IMR-90 (cell line): Measurements from ENCODE around the gene CYGB. TPM values are rescaled to one million over a fixed set of nuclear protein-coding genes. Genes with fewer than 3 reads are reported as not detected.

Source experiments
- ATAC-seq: fragments of 200-7000 bp; cut with Tn5 transposase; 2 replicates; pipeline ENCODE4 v1.9.1; 2020; ENCODE audit warnings: low read depth, mild to moderate bottlenecking, moderate library complexity
- BruUV-seq: library from RNA; stranded (reverse); fragments of 400-500 nt; replicated peaks from 2 replicates; lab custom pipeline; 2021; lab: Mats Ljungman, UMichigan
- CTCF ChIA-PET: fragments of 300-600 bp; formaldehyde crosslinking; extraction: SDS; loops from one replicate; lab custom pipeline; 2021; ENCODE audit warnings: antibody characterized with exemption; lab: Yijun Ruan, JAX
- POLR2A ChIA-PET: fragments of 300-600 bp; sonication (Branson Sonifier 250); formaldehyde crosslinking; loops from one replicate; lab custom pipeline; 2022; ENCODE audit warnings: antibody characterized with exemption; ENCODE audit not compliant: unreplicated experiment; lab: Charles Lee
- DNase-seq: peaks from one replicate; pipeline ENCODE4 v3.0.0; 2013
- H2AFZ ChIP-seq: replicated peaks from 2 replicates; pipeline ENCODE3; 2013; ENCODE audit warnings: low read length, mild to moderate bottlenecking; ENCODE audit not compliant: poor library complexity
- H2AK5ac ChIP-seq: 2 replicates; pipeline ENCODE4 v1.6.1; 2013; ENCODE audit warnings: low read depth, low read length, inconsistent platforms
- H2AK9ac ChIP-seq: replicated peaks from 2 replicates; pipeline ENCODE3; 2013; ENCODE audit warnings: mild to moderate bottlenecking, low read depth, low read length, moderate library complexity; ENCODE audit not compliant: poor library complexity
- H2BK120ac ChIP-seq: 2 replicates; pipeline ENCODE4 v1.6.1; 2013; ENCODE audit warnings: low read depth, low read length, inconsistent platforms
- H2BK15ac ChIP-seq: 3 replicates; pipeline ENCODE4 v1.6.1; 2013; ENCODE audit warnings: low read depth, low read length, inconsistent platforms
- H2BK20ac ChIP-seq: 2 replicates; pipeline ENCODE4 v1.6.1; 2013; ENCODE audit warnings: low read depth, mild to moderate bottlenecking, inconsistent platforms, low read length, moderate library complexity
- H2BK5ac ChIP-seq: 2 replicates; pipeline ENCODE4 v1.6.1; 2013; ENCODE audit warnings: mild to moderate bottlenecking, low read depth, low read length, inconsistent platforms; ENCODE audit not compliant: poor library complexity, severe bottlenecking
- H3K14ac ChIP-seq: replicated peaks from 2 replicates; pipeline ENCODE4 v1.6.1; 2013; ENCODE audit warnings: low read depth, low read length, inconsistent platforms
- H3K18ac ChIP-seq: 2 replicates; pipeline ENCODE4 v1.6.1; 2013; ENCODE audit warnings: low read depth, low read length, control low read depth
- H3K23ac ChIP-seq: 2 replicates; pipeline ENCODE4 v1.6.1; 2013; ENCODE audit warnings: low read depth, low read length, inconsistent platforms
- H3K27ac ChIP-seq: 2 replicates; pipeline ENCODE4 v1.5.1; 2013; ENCODE audit warnings: mild to moderate bottlenecking, control low read depth, low read length; ENCODE audit not compliant: insufficient read depth
- H3K27me3 ChIP-seq: 2 replicates; pipeline ENCODE4 v1.6.1; 2013; ENCODE audit warnings: low read length; ENCODE audit not compliant: control insufficient read depth, insufficient read depth
- H3K36me3 ChIP-seq: 2 replicates; pipeline ENCODE4 v1.6.1; 2013; ENCODE audit warnings: low read length, mixed read lengths; ENCODE audit not compliant: control insufficient read depth, insufficient read depth
- H3K4ac ChIP-seq: 2 replicates; pipeline ENCODE4 v1.6.1; 2013; ENCODE audit warnings: low read depth, low read length, inconsistent platforms
- H3K4me1 ChIP-seq: 2 replicates; pipeline ENCODE4 v1.6.1; 2013; ENCODE audit warnings: low read length, mixed read lengths; ENCODE audit not compliant: control insufficient read depth, insufficient read depth
- H3K4me2 ChIP-seq: 2 replicates; pipeline ENCODE4 v1.6.1; 2013; ENCODE audit warnings: low read depth, mild to moderate bottlenecking, control low read depth, low read length, moderate library complexity
- H3K4me3 ChIP-seq: 2 replicates; pipeline ENCODE4 v1.5.1; 2013; ENCODE audit warnings: low read depth, mild to moderate bottlenecking, control low read depth, low read length, moderate library complexity; ENCODE audit not compliant: insufficient read depth
- H3K56ac ChIP-seq: 2 replicates; pipeline ENCODE4 v1.6.1; 2013; ENCODE audit warnings: low read length, inconsistent platforms; ENCODE audit not compliant: insufficient read depth; ENCODE audit errors: extremely low read depth
- H3K79me1 ChIP-seq, 2 experiments: 2 replicates each; pipeline ENCODE4 v1.6.1; 2013; ENCODE audit warnings: low read length in 2 of 2, inconsistent platforms in 1 of 2, low read depth in 1 of 2
- H3K9ac ChIP-seq: 2 replicates; pipeline ENCODE4 v1.6.1; 2013; ENCODE audit warnings: low read depth, low read length, control low read depth
- H3K9me1 ChIP-seq: 2 replicates; pipeline ENCODE4 v1.6.1; 2013; ENCODE audit warnings: low read length, inconsistent platforms; ENCODE audit not compliant: insufficient read depth
- H3K9me3 ChIP-seq: 2 replicates; pipeline ENCODE4 v1.6.1; 2013; ENCODE audit warnings: low read length; ENCODE audit not compliant: control insufficient read depth, insufficient read depth
- H4K20me1 ChIP-seq: 2 replicates; pipeline ENCODE4 v1.6.1; 2013; ENCODE audit warnings: low read length, inconsistent platforms; ENCODE audit not compliant: insufficient read depth
- H4K5ac ChIP-seq: 2 replicates; pipeline ENCODE4 v1.6.1; 2013; ENCODE audit warnings: mild to moderate bottlenecking, low read depth, low read length, control low read depth
- H4K8ac ChIP-seq, 2 experiments: 2 replicates each; pipeline ENCODE4 v1.6.1; 2013; ENCODE audit warnings: low read depth in 2 of 2, low read length in 2 of 2, control low read depth in 1 of 2, inconsistent platforms in 1 of 2
- H4K91ac ChIP-seq: 2 replicates; pipeline ENCODE4 v1.6.1; 2013; ENCODE audit warnings: low read depth, low read length, inconsistent platforms; ENCODE audit not compliant: insufficient read depth
- BHLHE40 ChIP-seq: fragments of 150-350 bp; IDR thresholded peaks from 2 replicates; pipeline ENCODE4 v1.6.1; 2016; ENCODE audit warnings: mild to moderate bottlenecking, low read depth, low read length
- CEBPB ChIP-seq: IDR thresholded peaks from 2 replicates; pipeline ENCODE4 v1.6.1; 2012; ENCODE audit warnings: low read depth, low read length, improper control_type of control experiment
- FOS ChIP-seq: fragments of 150-350 bp; IDR thresholded peaks from 2 replicates; pipeline ENCODE4 v1.6.1; 2016; ENCODE audit warnings: low read depth, low read length
- MXI1 ChIP-seq: IDR thresholded peaks from 2 replicates; pipeline ENCODE4 v1.6.1; 2012; ENCODE audit warnings: low read depth, mild to moderate bottlenecking, low read length, moderate library complexity, borderline replicate concordance
- NFE2L2 ChIP-seq: fragments of 150-350 bp; IDR thresholded peaks from 2 replicates; pipeline ENCODE4 v1.6.1; 2016; ENCODE audit warnings: low read depth, mild to moderate bottlenecking, low read length
- WGBS, 2 experiments: methylation state at CpG; one replicate each; pipeline versions ENCODE4 v1.1.5 to v1.1.7; 2013; ENCODE audit warnings: missing lambda C conversion rate in 2 of 2; ENCODE audit not compliant: insufficient read length in 1 of 2; ENCODE audit errors: extremely low coverage in 2 of 2; 5-methylcytosine and 5-hydroxymethylcytosine counted together
- dilution Hi-C: fragments of 300-500 bp; cut with HindIII; formaldehyde crosslinking; loops from one replicate; pipeline ENCODE4 v1.14.3; 2018; ENCODE audit warnings: low sequenced_read_pairs; ENCODE audit not compliant: unreplicated experiment
- in situ Hi-C: fragments of 300-500 bp; cut with MboI; formaldehyde crosslinking; loops from 3 replicates; pipeline ENCODE4 v1.14.3; 2019; ENCODE audit warnings: low sequenced_read_pairs, inconsistent platforms, mixed read lengths
- intact Hi-C: fragments of 100-400 bp; cut with micrococcal nuclease; formaldehyde crosslinking; loops from 2 replicates; pipeline ENCODE4 v1.10.0; 2022
- polyA plus RNA-seq, 3 experiments: library from polyadenylated mRNA; depleted of rRNA; stranded (reverse); fragments of >200 nt; gene quantifications; 2 replicates each; pipeline ENCODE4 v1.2.3, GENCODE V29; 2012; ENCODE audit warnings: low replicate concordance in 1 of 3
- total RNA-seq: library from RNA; depleted of rRNA; stranded (reverse); fragments of >200 nt; gene quantifications from 2 replicates; pipeline ENCODE4 v1.2.3, GENCODE V29; 2012
- TF ChIP-seq, protein P1 (sequence below): fragments of 150-350 bp; IDR thresholded peaks from 2 replicates; pipeline ENCODE4 v1.6.1; 2016; ENCODE audit warnings: low read depth, mild to moderate bottlenecking, low read length, moderate library complexity, borderline replicate concordance
- TF ChIP-seq, protein P2 (sequence below): fragments of 150-350 bp; IDR thresholded peaks from 2 replicates; pipeline ENCODE4 v1.6.1; 2017; ENCODE audit warnings: mild to moderate bottlenecking, antibody characterized with exemption, low read length, low read depth

Gene CYGB
- total and polyA plus RNA-seq, 2 of the 4 experiments (the other 2 are of a cell fraction), result 1.3 to 2.9 TPM

- Histone ChIP-seq H2AK5ac (peak overlapping the region; percentile 60; the same call in 1 of the 2 replicates), H3K4me2 (no peak overlapping the region), H4K5ac (no peak overlapping the region; the same call in 1 of the 2 replicates), H3K27ac (peak overlapping the region; percentile 29; the same call in 1 of the 2 replicates), H3K36me3 (no peaks in the 10 kb centered on the region), H3K9me1 (peaks cover 18% of the 10 kb centered on the region), H3K79me1 (no peaks in the 10 kb centered on the region; a peak in 1 of 4 replicates), H2BK20ac (no peak overlapping the region), H2BK5ac (no peak overlapping the region), H3K56ac (no peak overlapping the region), H4K20me1 (peaks cover 3% of the 10 kb centered on the region; the same call in 1 of the 2 replicates), H4K8ac (peak overlapping the region in 1 of 2 experiments; percentile 72; a peak in 2 of 4 replicates), H2BK15ac (0 out of 3 replicates have a peak overlapping the region, but pooled peaks have one; percentile 43), H4K91ac (no peak overlapping the region), H3K18ac (no peak overlapping the region; the same call in 1 of the 2 replicates), H2AK9ac (no peak overlapping the region), H3K4ac (peak overlapping the region; percentile 28), H3K14ac (no peak overlapping the region), H3K27me3 (peaks cover 2% of the 10 kb centered on the region; the same call in 1 of the 2 replicates), H3K4me3 (no peak overlapping the region), H3K23ac (no peak overlapping the region), H3K9me3 (no peaks in the 10 kb centered on the region), H3K9ac (no peak overlapping the region), H2BK120ac (peak overlapping the region; percentile 3; the same call in 1 of the 2 replicates), H2AFZ (no peak overlapping the region), H3K4me1 (peaks cover 19% of the 10 kb centered on the region)
- BruUV-seq, result no TSS peak
- intact Hi-C loops, result no loop called here
- 70% methylated on average over 2 of the region's 10 CpGs; no CpG with 5 or more reads in 1 of the 2 experiments for WGBS, 2 experiments
- no peak for DNase-seq
- CTCF ChIA-PET, result interaction anchor here (0.9 kb wide), 1 partner anchor 20 kb away, joined by 4 read pairs; no protein-coding TSS in a partner anchor
- in situ Hi-C loops, result no loop called here
- dilution Hi-C loops, result no loop called here
- no peak for TF ChIP-seq MXI1
- TF ChIP-seq, protein P1, sequence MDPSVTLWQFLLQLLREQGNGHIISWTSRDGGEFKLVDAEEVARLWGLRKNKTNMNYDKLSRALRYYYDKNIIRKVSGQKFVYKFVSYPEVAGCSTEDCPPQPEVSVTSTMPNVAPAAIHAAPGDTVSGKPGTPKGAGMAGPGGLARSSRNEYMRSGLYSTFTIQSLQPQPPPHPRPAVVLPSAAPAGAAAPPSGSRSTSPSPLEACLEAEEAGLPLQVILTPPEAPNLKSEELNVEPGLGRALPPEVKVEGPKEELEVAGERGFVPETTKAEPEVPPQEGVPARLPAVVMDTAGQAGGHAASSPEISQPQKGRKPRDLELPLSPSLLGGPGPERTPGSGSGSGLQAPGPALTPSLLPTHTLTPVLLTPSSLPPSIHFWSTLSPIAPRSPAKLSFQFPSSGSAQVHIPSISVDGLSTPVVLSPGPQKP, result no peak
- TF ChIP-seq, protein P2, sequence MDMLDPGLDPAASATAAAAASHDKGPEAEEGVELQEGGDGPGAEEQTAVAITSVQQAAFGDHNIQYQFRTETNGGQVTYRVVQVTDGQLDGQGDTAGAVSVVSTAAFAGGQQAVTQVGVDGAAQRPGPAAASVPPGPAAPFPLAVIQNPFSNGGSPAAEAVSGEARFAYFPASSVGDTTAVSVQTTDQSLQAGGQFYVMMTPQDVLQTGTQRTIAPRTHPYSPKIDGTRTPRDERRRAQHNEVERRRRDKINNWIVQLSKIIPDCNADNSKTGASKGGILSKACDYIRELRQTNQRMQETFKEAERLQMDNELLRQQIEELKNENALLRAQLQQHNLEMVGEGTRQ, result no peak
- TF ChIP-seq NFE2L2, result no peak
- TF ChIP-seq BHLHE40, result no peak
- no peak for TF ChIP-seq CEBPB
- TF ChIP-seq FOS, result no peak
- POLR2A ChIA-PET, result no interaction called here
- no peak for ATAC-seq
Observed at GRCh38 chr17:76541739-76542454, 4.4 kb upstream of the CYGB start.
